HG02678 (cell line): Measurements from ENCODE around the gene PLEKHM2.

Source experiments
- ATAC-seq: cut with Tn5 transposase; IDR thresholded peaks from one replicate; pipeline ENCODE4 v1.9.1; 2021; ENCODE audit warnings: mild to moderate bottlenecking, moderate library complexity; ENCODE audit not compliant: unreplicated experiment

Gene PLEKHM2

DNA sequence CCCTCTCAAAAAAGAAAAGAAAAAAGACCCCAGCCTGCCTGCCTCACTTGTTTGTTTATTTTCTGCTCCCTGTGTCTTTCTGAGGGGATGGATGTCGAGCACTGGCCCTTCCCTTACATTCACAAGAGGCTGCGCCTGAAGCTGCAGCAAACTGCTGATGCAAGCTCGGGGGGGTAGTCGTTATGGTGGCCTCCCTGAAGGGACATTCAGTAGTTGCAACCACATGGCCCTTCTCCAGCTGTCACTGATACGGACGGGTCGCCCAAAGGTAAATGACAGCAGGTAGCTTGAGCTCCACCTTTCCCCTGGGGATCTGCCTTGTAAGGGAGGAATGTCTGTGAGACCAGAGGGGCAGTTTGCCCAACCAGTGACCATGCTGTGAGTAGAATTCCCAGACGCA lies 17.7 kb downstream of the PLEKHM2 start:
- ATAC-seq: no peak

DNA sequence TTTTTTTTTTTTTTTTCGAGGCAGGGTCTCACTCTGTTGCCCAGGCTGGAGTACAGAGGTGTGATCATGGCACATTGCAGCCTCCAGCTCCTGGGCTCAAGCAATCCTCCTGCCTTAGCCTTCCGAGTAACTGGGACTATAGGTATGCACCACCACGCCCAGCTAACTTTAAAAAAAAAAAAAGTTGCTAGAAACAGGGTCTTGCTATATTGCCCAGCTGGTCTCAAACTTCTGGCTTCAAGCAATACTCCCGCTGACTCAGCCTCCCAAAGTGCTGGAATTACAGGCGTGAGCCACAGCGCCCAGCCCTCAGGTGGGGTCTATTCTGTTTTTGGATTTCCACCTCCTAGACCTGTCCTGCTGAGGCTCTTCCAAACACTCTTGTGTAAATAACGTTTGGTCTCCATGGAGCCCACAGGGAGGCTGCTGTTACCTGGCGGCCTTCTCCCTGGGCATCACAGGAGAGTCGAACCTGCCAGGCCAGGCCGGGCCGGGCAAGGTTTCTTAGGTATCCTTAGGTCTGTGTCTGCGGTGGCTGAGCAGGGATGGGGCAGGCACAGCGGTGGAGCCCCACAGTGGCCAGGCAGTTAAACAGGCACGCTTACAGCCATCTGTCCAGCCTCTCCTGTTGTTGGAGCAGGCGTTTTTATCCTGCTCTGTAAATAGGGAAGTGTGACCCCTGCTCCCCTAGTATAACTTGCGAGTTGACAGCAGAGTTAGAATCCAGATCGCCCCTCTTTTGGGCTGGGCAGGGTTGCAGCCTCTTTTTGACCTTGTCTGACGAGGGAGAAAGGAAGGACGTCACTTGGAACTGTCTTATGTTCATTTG lies 18.8 kb downstream of the PLEKHM2 start:
- no peak for ATAC-seq

DNA sequence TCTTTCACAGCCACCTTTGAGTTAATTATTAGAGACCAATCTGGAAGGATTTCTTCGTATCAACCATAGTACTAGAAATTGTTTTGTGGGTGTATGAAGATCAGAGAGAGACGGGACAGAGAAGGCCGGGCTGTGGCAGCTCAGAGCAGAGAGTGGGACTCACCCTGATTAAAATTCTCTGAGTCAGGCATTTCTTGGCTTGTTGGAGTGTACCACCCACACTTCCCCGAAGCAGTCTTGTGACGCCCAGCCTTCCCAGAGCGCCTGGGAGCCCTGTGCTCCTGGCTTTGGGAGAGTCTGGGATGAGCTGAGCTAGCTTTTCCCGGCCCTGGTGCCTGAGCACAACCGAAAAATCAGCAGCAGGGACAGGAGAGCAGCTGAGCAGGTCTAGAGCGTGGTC lies 19.4 kb downstream of the PLEKHM2 start:
- ATAC-seq: no peak

DNA sequence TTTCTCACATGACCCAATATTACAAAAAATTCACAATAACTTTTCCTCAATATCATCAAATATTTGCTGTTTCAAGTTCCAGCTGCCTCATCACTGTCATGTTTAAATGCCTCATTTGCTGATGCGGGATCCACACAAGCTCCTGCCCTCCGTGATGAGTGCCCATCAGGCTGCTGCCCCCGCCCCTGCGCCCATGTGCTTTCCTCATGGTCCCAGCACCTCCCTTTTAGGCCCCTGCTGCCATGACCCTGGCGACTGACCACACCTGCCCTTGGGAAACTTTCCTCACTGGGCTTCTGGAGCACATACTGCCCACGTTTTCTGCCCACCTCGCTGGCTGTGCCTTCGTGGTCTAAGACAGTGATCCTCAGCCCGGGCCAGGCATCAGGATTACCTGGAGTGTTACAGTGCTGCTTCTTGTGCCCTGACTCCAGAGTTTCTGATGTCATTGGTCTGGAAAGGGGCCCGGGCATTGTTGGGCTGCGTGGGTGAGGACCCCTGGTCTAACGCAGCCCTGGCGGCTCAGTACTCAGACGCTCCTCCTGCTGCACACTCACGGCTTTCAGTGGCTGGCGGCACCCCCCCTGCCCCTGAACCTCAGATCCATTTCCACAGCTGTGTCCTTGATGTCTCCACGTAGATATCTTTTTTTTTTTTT lies 20.5 kb downstream of the PLEKHM2 start:
- no peak for ATAC-seq

DNA sequence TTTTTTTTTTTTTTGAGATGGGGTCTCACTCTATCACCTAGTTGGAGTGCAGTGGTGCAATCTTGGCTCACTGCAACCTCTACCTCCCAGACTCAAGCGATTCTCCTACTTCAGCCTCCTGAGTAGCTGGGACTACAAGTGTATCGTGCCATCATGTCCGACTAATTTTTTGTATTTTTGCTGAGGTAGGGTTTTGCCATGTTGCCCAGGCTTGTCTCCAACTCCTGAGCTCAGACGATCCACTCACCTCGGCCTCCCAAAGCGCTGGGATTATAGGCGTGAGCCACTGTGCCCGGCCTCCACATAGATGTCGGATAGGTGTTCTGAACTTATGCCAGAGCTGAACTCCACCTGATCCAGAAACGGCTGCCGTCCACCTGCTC lies 21.1 kb downstream of the PLEKHM2 start:
- ATAC-seq: no peak

DNA sequence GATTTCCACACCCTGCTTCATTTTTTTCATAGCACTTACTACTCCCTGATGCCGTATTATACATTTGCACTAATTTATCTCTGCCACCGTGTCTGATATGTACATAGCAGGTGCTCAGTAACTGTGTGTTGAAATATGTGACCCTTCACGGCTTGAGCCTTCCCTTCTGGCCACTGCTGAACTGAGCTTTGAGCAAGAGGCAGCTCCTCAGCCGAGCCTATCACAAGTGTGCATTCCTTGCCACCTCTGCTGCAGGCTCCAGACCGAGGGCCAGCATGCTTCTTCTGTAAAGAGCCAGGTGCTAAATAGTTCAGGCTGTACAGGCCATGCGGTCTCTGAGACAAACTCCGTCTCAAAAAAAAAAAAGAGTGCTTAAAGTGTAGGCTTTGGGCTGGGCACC lies 22.6 kb downstream of the PLEKHM2 start:
- ATAC-seq: no peak

DNA sequence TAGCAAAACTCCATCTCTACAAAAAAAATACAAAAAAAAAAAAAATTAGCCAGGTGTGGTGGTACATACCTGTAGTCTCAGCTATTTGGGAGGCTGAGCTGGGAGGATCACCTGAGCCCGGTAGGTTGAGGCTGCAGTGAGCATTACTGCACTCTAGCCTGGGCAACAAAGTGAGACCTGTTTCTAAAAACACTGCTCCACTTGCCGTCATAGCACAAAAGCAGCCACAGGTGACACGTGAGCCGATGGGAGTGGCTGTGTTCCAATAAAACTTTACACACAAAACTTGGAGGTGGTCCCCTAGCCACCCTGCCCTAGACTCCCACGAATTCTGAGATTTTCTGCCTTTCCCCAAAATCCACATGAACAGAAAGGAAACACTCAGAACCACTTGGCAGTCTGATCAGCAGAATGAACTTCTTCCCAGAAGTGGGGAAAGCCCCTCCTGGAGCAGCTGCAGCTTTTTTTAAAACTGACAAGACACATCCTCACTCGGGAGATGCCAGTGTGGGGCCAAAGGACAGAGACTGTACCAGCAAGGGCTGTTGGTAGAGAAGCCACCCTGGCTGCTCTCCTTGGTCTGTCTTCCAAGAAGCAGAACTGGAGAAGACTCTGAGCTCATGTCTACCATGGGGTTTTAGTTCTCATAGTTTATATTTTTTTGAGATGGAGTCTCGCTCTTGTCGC lies 23.3 kb downstream of the PLEKHM2 start:
- ATAC-seq: no peak

DNA sequence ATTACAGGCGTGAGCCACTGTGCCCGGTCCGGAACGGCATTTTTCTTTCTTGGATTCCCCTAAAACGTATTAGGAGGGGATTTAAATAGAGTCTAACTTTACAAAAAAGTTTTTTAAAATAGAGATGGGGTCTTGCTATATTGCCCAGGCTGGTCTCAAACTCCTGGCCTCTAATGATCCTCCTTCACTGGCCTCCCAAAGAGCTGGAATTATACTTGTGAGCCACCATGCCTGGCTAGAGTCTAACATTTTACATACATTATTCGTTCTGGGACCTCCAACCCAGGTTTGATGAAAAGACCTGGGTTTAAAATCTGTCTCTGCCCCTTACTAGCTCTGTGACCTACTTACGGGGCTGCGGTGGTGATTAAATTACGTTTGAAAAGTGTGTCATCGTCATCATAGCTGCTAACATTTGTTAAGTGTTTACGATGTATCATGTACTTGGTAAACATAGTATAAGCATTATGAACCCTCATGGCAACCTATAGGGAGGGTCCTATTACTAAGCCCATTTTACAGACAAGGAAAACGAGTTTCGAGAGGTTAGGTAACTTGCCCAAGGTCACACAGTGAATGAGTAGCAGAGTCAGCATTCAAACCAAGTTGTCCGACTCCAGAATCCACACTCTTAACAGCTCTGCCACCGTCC lies 24.5 kb downstream of the PLEKHM2 start:
- ATAC-seq: no peak

DNA sequence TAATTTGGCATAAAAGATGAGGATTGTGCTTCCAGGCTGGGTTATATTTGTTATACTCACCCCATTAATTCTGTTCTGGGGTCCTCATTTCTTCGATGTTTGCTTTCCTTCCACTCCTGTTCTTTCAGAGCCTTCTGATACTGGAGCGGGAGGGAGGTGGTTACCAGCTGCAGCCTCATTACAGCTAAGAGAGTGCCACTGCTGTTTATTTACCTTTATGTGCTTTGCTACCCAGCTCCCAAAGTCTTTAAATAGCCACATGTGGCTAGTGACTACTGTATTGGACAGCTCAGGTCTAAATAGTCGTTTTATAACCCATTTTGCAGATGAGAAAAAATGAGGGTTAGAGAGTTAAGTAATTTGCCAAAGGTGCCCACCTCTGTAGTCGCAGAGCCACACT lies 25.1 kb downstream of the PLEKHM2 start:
- no peak for ATAC-seq

DNA sequence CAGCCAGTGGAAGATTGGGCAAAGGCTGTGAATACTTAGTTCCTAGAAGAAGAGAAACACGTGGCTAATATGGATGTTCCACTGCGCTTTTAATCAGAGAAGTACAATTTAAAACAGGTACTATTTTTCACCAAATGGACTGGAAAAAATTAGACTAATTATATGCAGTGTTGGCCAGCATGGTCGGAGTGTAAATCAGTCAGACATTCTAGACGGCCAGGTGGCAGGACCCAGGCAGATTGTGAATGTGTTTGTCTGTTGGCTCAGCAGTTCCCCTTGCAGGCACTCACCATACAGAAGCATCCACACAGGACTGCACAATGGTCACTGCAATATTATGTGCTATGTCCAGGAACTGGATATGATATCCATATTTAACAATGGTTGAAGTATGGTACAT lies 28.0 kb downstream of the PLEKHM2 start:
- no peak for ATAC-seq

DNA sequence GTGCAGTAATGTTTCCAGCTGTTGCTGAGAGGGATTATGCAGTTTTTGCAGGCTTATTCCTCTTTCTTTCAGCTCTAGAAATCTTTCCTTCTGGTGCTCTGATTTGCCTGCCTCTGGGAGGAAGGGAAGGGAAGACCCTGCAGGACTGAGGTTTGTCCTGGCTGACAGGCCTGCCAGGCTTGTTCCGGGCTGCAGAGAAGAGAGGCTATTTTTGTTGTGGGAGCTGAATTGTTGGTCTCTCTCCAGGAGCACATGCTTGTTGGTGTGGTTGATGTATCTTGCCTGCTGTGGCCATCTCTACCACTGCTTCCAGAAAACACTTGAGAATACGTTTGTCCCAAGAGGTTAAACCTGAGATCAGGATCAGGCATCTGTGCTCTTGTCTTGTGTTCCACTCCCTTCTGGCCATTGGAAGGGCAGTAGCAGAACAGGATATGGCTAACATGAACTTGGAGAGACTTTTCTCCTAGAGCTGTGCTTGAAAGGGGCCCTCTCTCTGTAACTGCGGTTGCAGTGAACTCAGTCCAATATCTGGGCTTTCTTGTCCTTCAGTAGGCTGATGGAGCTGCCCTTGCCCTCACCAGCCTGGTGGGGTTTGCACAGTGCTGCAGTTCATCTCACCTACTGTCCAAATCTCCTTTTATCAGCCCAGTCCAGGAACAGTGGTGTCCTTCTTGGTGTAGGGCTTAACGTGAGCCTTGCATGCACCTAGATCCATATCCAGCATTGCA lies 30.5 kb downstream of the PLEKHM2 start:
- ATAC-seq: no peak

DNA sequence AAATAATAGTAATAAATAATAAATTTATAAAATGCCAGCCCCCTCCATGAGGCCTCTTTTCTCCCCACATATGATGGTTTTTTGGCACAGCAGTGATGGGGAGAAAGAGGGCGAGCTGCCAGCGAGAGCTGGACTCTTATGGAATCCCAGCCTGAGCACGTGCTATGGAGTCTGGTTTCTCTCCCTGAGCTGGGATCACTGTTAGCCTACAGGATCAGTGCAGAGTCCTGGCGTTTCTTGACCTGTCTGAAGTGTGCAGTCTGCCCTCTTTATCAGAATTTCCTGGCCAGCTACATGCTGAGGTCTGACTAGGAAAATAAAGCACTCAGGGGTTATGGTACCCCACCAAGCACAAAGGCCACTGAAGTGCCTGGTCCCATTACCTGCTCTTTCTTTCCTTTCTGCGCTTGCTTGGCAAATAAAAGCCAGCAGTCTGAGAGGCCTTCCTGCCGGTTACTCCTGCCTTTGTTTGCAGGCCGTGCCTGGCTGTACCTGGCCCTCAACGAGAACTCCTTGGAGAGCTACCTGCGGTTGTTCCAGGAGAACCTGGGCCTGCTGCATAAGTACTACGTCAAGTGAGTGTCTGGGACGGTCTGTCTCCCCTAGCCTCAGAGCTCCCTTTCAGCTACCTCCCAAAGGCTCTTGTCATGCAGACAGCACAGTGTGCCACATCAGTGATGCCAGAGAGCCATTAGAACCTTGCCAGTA lies 33.5 kb downstream of the PLEKHM2 start:
- no peak for ATAC-seq

DNA sequence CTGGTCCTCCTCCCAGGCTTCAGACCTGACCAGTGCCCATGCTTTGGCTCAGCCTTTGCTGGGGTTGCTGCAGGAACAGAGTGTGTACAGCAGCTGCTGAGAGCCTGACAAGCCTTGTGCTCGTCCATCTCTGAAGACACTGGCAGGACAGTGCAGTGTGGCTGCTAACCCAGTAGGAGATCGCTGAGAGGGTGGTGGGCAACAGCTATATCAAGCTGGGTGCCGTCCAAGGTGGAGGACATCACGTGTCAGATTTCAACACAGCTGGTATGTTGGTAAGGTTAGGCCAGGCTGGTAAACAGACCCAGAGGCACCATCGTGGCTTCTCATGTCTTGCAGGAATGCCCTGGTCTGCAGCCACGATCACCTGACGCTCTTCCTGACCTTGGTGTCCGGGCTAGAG lies 34.1 kb downstream of the PLEKHM2 start:
- no peak for ATAC-seq

DNA sequence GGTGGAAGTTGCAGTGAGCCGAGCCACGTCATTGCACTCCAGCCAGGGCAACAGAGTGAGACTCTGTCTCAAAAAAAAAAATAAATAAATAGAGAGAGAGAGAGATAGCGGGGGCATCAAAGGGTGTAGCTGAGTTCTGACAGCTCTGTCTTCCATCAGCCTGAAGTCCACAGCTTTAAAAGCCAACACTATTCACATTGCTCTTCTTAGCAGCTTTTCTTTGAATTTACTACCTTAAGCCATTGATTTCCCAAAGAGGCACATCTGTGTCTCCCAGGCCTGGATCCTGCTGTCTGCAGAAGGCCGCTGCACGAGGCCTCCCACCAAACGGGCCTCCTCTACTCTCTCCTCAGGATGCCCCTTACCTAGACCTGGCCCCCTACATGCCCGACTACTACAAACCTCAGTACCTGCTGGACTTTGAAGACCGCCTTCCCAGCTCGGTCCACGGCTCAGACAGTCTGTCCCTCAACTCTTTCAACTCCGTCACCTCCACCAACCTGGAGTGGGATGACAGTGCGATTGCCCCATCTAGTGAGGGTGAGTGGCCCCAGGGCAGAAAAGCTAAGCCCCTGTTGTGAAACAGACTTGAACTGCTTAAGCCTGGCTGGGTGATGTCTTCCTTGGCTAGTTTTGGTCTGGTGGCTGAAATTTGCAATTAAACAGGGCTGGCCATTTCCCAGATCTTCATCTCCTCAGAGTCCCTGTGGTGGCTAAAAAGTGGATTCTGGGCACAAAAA lies 35.4 kb downstream of the PLEKHM2 start:
- no peak for ATAC-seq

DNA sequence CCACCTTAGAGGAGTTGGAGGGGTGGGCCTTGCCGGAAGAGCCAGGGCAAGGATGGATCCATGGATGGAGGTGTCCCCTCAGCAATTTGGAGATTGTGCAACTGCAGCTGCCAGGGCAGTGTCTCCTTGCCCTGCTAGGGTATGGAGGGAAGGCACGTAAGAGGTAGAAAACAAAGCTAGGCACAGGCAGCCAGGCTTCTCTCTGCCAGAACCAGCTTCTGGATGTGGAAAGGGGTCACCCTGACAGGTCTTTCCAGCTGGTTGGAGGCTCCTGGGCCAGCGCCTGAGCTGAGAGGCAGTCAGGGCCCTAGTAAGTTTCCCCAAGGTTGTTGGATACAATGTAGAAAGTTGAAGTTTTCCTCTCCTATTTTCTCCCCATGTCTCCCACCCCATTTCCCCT lies 36.7 kb downstream of the PLEKHM2 start:
- ATAC-seq: no peak

DNA sequence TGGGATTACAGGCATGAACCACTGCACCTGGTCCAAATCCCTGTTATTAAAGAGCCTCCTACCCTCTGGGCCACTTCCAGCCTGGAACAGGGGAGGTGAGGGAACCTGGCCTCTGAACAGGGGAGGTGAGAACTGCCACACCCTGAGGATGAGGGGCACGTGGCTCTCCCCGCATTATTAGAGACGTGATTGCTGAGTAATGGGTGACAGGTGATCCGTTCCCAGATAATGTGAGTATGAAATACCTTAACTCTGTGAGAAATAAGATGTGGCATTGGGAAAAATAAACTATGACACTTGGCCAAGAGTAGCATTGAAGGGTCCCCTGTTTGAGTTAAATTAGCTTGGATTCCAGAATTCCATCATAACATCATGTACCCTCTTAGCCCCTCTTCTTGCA lies 38.3 kb downstream of the PLEKHM2 start:
- ATAC-seq: no peak

DNA sequence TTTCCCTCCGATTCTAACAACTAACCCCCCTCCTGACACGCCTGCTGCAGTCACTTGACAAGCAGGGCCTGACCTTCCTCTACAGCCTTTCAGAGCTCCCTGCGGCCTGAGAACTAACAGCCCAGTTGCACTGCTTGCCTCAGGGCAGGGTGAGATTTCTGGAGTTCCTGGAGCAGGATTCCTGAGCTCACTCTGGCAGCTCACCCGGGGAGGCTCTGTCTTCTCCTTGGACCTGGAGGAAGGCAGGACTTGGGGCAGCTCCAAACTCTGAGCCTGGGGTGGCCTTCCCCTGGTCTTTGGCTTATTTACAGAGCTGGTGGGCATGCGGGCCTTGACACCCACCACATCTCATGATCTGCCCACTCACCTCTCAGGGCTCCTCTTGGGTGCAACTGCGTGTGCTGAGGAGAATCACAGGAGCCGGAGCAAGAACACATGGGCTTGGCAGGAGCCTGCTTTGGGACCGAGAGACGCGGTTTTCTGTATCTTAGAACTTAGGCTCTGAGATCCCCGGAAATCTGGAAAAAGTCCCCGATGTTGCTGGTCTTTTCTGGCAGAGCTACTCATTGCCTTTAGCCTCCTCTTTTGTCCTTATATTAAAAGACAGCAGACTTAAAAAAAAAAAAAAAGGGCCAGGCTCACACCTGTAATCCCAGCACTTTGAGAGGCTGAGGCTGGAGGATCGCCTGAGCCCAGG lies 38.9 kb downstream of the PLEKHM2 start:
- ATAC-seq: no peak

DNA sequence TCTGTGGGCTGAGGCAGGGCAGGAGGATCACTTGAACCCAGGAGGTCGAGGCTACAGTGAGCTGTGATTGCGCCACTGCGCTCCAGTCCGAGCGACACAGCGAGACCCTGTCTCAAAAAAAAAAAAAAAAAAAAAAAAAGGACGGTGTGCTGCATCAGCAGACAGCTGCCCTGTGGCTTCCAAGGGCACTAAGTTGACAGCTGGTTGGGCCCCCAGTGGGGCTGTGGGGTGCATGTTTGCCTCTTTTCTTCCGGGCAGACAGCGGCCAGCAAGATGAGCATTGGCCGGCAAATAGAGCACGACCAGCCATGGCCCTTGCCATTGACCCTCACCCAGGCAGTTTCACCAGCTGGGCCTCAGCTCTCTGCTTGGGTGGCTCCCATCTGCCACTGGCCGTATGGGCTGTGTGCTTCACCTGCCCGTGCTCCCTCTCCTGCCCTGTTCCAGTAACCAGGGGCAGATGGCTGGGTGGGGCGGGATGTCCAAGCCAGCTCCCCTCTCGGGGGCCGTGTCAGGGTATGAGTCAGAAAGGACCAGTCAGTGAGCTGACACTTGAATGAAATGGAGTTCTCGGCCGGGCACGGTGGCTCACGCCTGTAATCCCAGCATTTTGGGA lies 39.6 kb downstream of the PLEKHM2 start:
- no peak for ATAC-seq
